GM23338 (cell line): Measurements from ENCODE around the gene PRKAR1B. TPM values are rescaled to one million over a fixed set of nuclear protein-coding genes. Genes with fewer than 3 reads are reported as not detected.

ENCODE experiments used
- ATAC-seq: fragments of 200-7000 bp; cut with Tn5 transposase; 3 replicates; pipeline ENCODE4 v1.9.1; 2020
- DNase-seq: peaks from one replicate; pipeline ENCODE4 v3.0.0-alpha.2; 2015; ENCODE audit warnings: low spot score
- H2AFZ ChIP-seq: fragments of 200-600 bp; sonication (generic); 2 replicates; pipeline ENCODE4 v1.8.0; 2016; ENCODE audit warnings: antibody characterized with exemption, mild to moderate bottlenecking, moderate library complexity
- H3F3A ChIP-seq: fragments of 200-600 bp; sonication (generic); replicated peaks from 2 replicates; pipeline ENCODE4 v1.8.0; 2017; ENCODE audit warnings: antibody characterized with exemption, mixed run types, low read depth
- H3K27ac ChIP-seq: fragments of 200-600 bp; sonication (generic); 2 replicates; pipeline ENCODE4 v1.6.1; 2016; ENCODE audit warnings: low read depth
- H3K27me3 ChIP-seq: fragments of 200-600 bp; sonication (generic); 2 replicates; pipeline ENCODE4 v1.8.0; 2016; ENCODE audit warnings: mild to moderate bottlenecking, mixed run types, moderate library complexity; ENCODE audit not compliant: insufficient read depth
- H3K36me3 ChIP-seq: fragments of 200-600 bp; sonication (generic); 2 replicates; pipeline ENCODE4 v1.8.0; 2016; ENCODE audit warnings: mild to moderate bottlenecking; ENCODE audit not compliant: insufficient read depth
- H3K4me1 ChIP-seq: fragments of 200-600 bp; sonication (generic); 2 replicates; pipeline ENCODE4 v1.8.0; 2016; ENCODE audit warnings: mild to moderate bottlenecking, moderate library complexity; ENCODE audit not compliant: insufficient read depth
- H3K4me2 ChIP-seq: fragments of 200-600 bp; sonication (generic); 2 replicates; pipeline ENCODE4 v1.7.1; 2017; ENCODE audit warnings: mixed run types
- H3K4me3 ChIP-seq: fragments of 200-600 bp; sonication (generic); 2 replicates; pipeline ENCODE4 v1.6.1; 2016; ENCODE audit warnings: mixed run types
- H3K79me2 ChIP-seq: fragments of 200-600 bp; sonication (generic); replicated peaks from 2 replicates; pipeline ENCODE4 v1.8.0; 2017; ENCODE audit warnings: mild to moderate bottlenecking; ENCODE audit not compliant: insufficient read depth
- H3K9me2 ChIP-seq: fragments of 200-600 bp; sonication (generic); 2 replicates; pipeline ENCODE4 v1.8.0; 2017; ENCODE audit not compliant: insufficient read depth
- H4K20me1 ChIP-seq: fragments of 200-600 bp; sonication (generic); replicated peaks from 2 replicates; pipeline ENCODE4 v1.8.0; 2017; ENCODE audit warnings: mild to moderate bottlenecking; ENCODE audit not compliant: insufficient read depth
- H3K27ac Mint-ChIP-seq: 2 replicates; pipeline ENCODE4 v1.8.0; 2020; ENCODE audit warnings: inconsistent platforms, mild to moderate bottlenecking, moderate library complexity, mixed read lengths
- H3K27me3 Mint-ChIP-seq: 3 replicates; pipeline ENCODE4 v1.8.0; 2022; ENCODE audit warnings: low read depth, mild to moderate bottlenecking, moderate library complexity, mixed read lengths, inconsistent platforms; ENCODE audit not compliant: insufficient read depth, poor library complexity
- H3K36me3 Mint-ChIP-seq: 3 replicates; pipeline ENCODE4 v1.8.0; 2021; ENCODE audit warnings: low read depth, mild to moderate bottlenecking, inconsistent platforms, moderate library complexity, mixed read lengths
- H3K4me1 Mint-ChIP-seq: 3 replicates; pipeline ENCODE4 v1.8.0; 2020; ENCODE audit warnings: mild to moderate bottlenecking, inconsistent platforms, mixed read lengths
- H3K4me3 Mint-ChIP-seq: 3 replicates; pipeline ENCODE4 v1.8.0; 2021; ENCODE audit warnings: moderate library complexity, mild to moderate bottlenecking, inconsistent platforms, mixed read lengths
- H3K9me3 Mint-ChIP-seq: 3 replicates; pipeline ENCODE4 v1.8.0; 2020; ENCODE audit warnings: moderate library complexity, mild to moderate bottlenecking, inconsistent platforms, mixed read lengths
- CTCF ChIP-seq, 2 experiments: fragments of 200-600 bp in 1 of 2; sonication (generic) in 1 of 2; conservative IDR thresholded peaks; 2 replicates each; pipeline versions ENCODE4 v1.5.1 to v1.6.1; 2016 to 2017; ENCODE audit warnings: antibody characterized with exemption in 2 of 2, low read depth in 2 of 2, mild to moderate bottlenecking in 2 of 2, moderate library complexity in 1 of 2
- ETS1 ChIP-seq: IDR thresholded peaks from 2 replicates; pipeline ENCODE4 v1.6.1; 2016; ENCODE audit warnings: antibody characterized with exemption
- EZH2 ChIP-seq: fragments of 200-600 bp; sonication (generic); IDR thresholded peaks from one replicate; pipeline ENCODE4 v1.8.0; 2017; ENCODE audit warnings: antibody characterized with exemption, mild to moderate bottlenecking, low read depth; ENCODE audit not compliant: unreplicated experiment
- EZH2phosphoT487 ChIP-seq: fragments of 200-600 bp; sonication (generic); IDR thresholded peaks from one replicate; pipeline ENCODE4 v1.8.1; 2018; ENCODE audit warnings: antibody characterized with exemption; ENCODE audit not compliant: unreplicated experiment
- JUNB ChIP-seq: IDR thresholded peaks from one replicate; pipeline ENCODE4 v1.6.1; 2016; ENCODE audit warnings: antibody characterized with exemption; ENCODE audit not compliant: unreplicated experiment
- NANOG ChIP-seq: IDR thresholded peaks from 2 replicates; pipeline ENCODE4 v1.6.1; 2016; ENCODE audit warnings: antibody characterized with exemption, borderline replicate concordance
- POLR2AphosphoS5 ChIP-seq: IDR thresholded peaks from 2 replicates; pipeline ENCODE4 v1.6.1; 2016; ENCODE audit warnings: antibody characterized with exemption, low read depth
- STAT1 ChIP-seq: IDR thresholded peaks from one replicate; pipeline ENCODE4 v1.6.1; 2016; ENCODE audit warnings: antibody characterized with exemption; ENCODE audit not compliant: unreplicated experiment
- ZNF114 ChIP-seq: fragments of 250-450 bp; sonication (Bioruptor Pico); IDR thresholded peaks from 2 replicates; pipeline ENCODE4 v1.5.0; 2020; ENCODE audit warnings: mild to moderate bottlenecking, moderate library complexity
- ZNF331 ChIP-seq: fragments of 250-450 bp; sonication (Bioruptor Pico); IDR thresholded peaks from 2 replicates; pipeline ENCODE4 v1.5.0; 2020; ENCODE audit warnings: low read depth, mild to moderate bottlenecking, moderate library complexity
- ZNF462 ChIP-seq: fragments of 250-450 bp; sonication (Bioruptor Pico); IDR thresholded peaks from 2 replicates; pipeline ENCODE4 v1.5.0; 2020; ENCODE audit warnings: mild to moderate bottlenecking, moderate library complexity
- polyA plus RNA-seq: library from polyadenylated mRNA; unstranded; fragments of >200 nt; fragmentation: Nextera tagmentation; extraction: Ambion mirVana; gene quantifications from 2 replicates; pipeline ENCODE4 v1.2.1, GENCODE V29; 2016
- total RNA-seq: library from RNA; depleted of rRNA; stranded (reverse); fragments of >200 nt; shearing (Covaris generic); gene quantifications from 2 replicates; pipeline ENCODE4 v1.2.3, GENCODE V29; 2014

PRKAR1B gene
- total and polyA plus RNA-seq, 2 experiments from 2014 or later, result 35.7 to 36.7 TPM

GRCh38 chr7:602341-603141, 124.5 kb downstream of the PRKAR1B start (continued):
- TF ChIP-seq NANOG, result no peak
- no peak for TF ChIP-seq ETS1
- TF ChIP-seq CTCF (conservative IDR thresholded peaks at IDR 0.05; ENCODE audit: low read depth in 2 of 2), result no peak
- no peak for TF ChIP-seq EZH2phosphoT487
- no peak for TF ChIP-seq EZH2

- H3K4me2 ChIP-seq, result no peak overlapping the region
- no peaks in the 10 kb centered on the region; the same call in 2 of the 3 replicates for H3K9me3 Mint-ChIP-seq
- H3F3A ChIP-seq, result no peaks in the 10 kb centered on the region
- peaks cover 10% of the 10 kb centered on the region for H3K4me1 Mint-ChIP-seq
- no peak overlapping the region for H2AFZ ChIP-seq
- no peak overlapping the region for H3K4me3 Mint-ChIP-seq
- ATAC-seq, result no peak; the same call in 2 of the 3 replicates
- H3K27me3 ChIP-seq, result no peaks in the 10 kb centered on the region
- H3K27me3 Mint-ChIP-seq, result peaks cover 2% of the 10 kb centered on the region
- peaks cover 3% of the 10 kb centered on the region for H4K20me1 ChIP-seq
- no peaks in the 10 kb centered on the region; the same call in 1 of the 2 replicates for H3K36me3 ChIP-seq
- peaks cover 9% of the 10 kb centered on the region; the same call in 2 of the 3 replicates for H3K36me3 Mint-ChIP-seq
- H3K9me2 ChIP-seq, result no peaks in the 10 kb centered on the region
- H3K4me3 ChIP-seq, result no peak overlapping the region
- H3K79me2 ChIP-seq, result no peaks in the 10 kb centered on the region
- H3K4me1 ChIP-seq, result no peaks in the 10 kb centered on the region
- no peak overlapping the region for H3K27ac Mint-ChIP-seq
- H3K27ac ChIP-seq, result no peak overlapping the region
- DNase-seq, result no peak
- no peak for TF ChIP-seq ZNF114 (CRISPR knock-in tag)
- no peak for TF ChIP-seq EZH2
- TF ChIP-seq ZNF462 (CRISPR knock-in tag), result no peak
- no peak for TF ChIP-seq POLR2AphosphoS5
- TF ChIP-seq ZNF331, result no peak
- no peak for TF ChIP-seq STAT1
- no peak for TF ChIP-seq EZH2phosphoT487
- TF ChIP-seq NANOG, result no peak
- no peak for TF ChIP-seq JUNB
- TF ChIP-seq CTCF (conservative IDR thresholded peaks at IDR 0.05; ENCODE audit: low read depth in 2 of 2), result no peak
Observed at GRCh38 chr7:601595-602340, 125.3 kb downstream of the PRKAR1B start.
